ENCODE data around the gene SLC13A3.

Gene SLC13A3

DNA sequence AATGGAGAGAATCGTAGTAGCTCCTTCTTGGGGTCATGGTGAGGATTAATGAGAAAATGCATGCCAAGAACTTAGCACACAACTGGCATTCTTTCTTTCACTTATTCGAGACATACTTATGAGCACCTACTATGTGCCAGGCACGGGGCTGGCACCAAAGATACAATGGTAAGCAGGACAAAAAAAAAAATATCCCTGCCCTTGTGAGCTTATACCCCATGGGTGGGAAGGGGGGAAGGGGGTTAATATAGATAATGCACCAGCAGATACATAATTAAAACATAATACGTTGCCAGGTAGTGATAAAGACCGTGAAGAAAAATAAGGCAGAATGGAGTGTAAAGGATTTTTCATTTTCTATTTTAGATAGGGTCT lies 8.3 kb downstream of the SLC13A3 start:
- Histone ChIP-seq H3K9me3 (ENCODE audit: low read length) (no peaks in the 10 kb centered on the region), H3K79me2 (ENCODE audit: insufficient read depth, low read length) (no peaks in the 10 kb centered on the region), H3K9ac (ENCODE audit: low read length) (no peak overlapping the region), H3K9me2 (ENCODE audit: low read depth, low read length) (no peaks in the 10 kb centered on the region), H3K4me2 (ENCODE audit: low read length) (no peak overlapping the region), H2AFZ (ENCODE audit: low read length) (no peak overlapping the region), H3K4me1 (ENCODE audit: insufficient read depth, low read length, severe bottlenecking) (no peaks in the 10 kb centered on the region), H3K27ac (ENCODE audit: low read depth, low read length, poor library complexity, severe bottlenecking) (no peak overlapping the region), H3K27me3 (ENCODE audit: insufficient read depth, low read length) (0 out of 2 replicates have a peak, but pooled peaks cover 6% of the 10 kb centered on the region), H3F3A (ENCODE audit: insufficient read depth, low read length) (no peaks in the 10 kb centered on the region), H3K36me3 (ENCODE audit: insufficient read depth, low read length) (no peaks in the 10 kb centered on the region), H3K4me3 (ENCODE audit: low read depth, low read length, poor library complexity, severe bottlenecking) (no peak overlapping the region), H4K20me1 (ENCODE audit: insufficient read depth, low read length) (no peaks in the 10 kb centered on the region)
- TF ChIP-seq, protein P1, sequence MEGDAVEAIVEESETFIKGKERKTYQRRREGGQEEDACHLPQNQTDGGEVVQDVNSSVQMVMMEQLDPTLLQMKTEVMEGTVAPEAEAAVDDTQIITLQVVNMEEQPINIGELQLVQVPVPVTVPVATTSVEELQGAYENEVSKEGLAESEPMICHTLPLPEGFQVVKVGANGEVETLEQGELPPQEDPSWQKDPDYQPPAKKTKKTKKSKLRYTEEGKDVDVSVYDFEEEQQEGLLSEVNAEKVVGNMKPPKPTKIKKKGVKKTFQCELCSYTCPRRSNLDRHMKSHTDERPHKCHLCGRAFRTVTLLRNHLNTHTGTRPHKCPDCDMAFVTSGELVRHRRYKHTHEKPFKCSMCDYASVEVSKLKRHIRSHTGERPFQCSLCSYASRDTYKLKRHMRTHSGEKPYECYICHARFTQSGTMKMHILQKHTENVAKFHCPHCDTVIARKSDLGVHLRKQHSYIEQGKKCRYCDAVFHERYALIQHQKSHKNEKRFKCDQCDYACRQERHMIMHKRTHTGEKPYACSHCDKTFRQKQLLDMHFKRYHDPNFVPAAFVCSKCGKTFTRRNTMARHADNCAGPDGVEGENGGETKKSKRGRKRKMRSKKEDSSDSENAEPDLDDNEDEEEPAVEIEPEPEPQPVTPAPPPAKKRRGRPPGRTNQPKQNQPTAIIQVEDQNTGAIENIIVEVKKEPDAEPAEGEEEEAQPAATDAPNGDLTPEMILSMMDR (IDR thresholded peaks at IDR 0.05; ENCODE audit: low read length): no peak
- TF ChIP-seq EZH2 (IDR thresholded peaks at IDR 0.05; ENCODE audit: borderline replicate concordance, low read length): no peak

GRCh38 chr20:46642265-46642968 lies 8.8 kb downstream of the SLC13A3 start:
- Histone ChIP-seq H3K27me3 (ENCODE audit: insufficient read depth, low read length) (0 out of 2 replicates have a peak, but pooled peaks cover 10% of the 10 kb centered on the region), H3K4me1 (ENCODE audit: insufficient read depth, low read length, severe bottlenecking) (no peaks in the 10 kb centered on the region), H4K20me1 (ENCODE audit: insufficient read depth, low read length) (no peaks in the 10 kb centered on the region), H3K9me3 (ENCODE audit: low read length) (no peaks in the 10 kb centered on the region), H3K36me3 (ENCODE audit: insufficient read depth, low read length) (no peaks in the 10 kb centered on the region), H3F3A (ENCODE audit: insufficient read depth, low read length) (no peaks in the 10 kb centered on the region), H3K27ac (ENCODE audit: low read depth, low read length, poor library complexity, severe bottlenecking) (no peak overlapping the region), H3K4me3 (ENCODE audit: low read depth, low read length, poor library complexity, severe bottlenecking) (no peak overlapping the region), H3K9me2 (ENCODE audit: low read depth, low read length) (no peaks in the 10 kb centered on the region), H2AFZ (ENCODE audit: low read length) (no peak overlapping the region), H3K79me2 (ENCODE audit: insufficient read depth, low read length) (no peaks in the 10 kb centered on the region), H3K4me2 (ENCODE audit: low read length) (no peak overlapping the region), H3K9ac (ENCODE audit: low read length) (no peak overlapping the region)
- TF ChIP-seq EZH2 (IDR thresholded peaks at IDR 0.05; ENCODE audit: borderline replicate concordance, low read length): no peak
- TF ChIP-seq, protein P1 (IDR thresholded peaks at IDR 0.05; ENCODE audit: low read length): no peak

DNA sequence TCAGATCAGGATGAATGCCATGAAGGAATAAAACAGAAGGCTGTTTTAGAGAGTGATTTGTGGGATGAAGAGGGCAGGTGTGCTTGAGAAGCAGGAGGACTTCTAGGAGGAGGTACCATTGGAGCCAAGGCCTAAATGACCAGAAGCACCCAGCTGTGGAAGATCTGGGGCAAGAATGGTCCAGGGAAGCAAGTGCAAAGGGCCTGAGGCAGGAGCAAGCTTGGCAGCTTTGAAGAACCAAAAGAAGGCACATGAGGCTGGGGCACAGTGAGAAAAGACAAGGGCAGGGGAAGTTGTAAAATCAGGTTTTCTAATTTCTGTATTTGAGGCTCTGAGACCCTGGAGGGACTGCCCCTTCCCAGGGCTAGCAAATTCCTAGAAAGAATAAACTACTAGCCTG lies 9.8 kb downstream of the SLC13A3 start:
- TF ChIP-seq EZH2 (IDR thresholded peaks at IDR 0.05; ENCODE audit: borderline replicate concordance, low read length): no peak
- TF ChIP-seq, protein P1 (IDR thresholded peaks at IDR 0.05; ENCODE audit: low read length): no peak
- no peaks in the 10 kb centered on the region for H3K4me1 ChIP-seq (ENCODE audit: insufficient read depth, low read length, severe bottlenecking)
- no peaks in the 10 kb centered on the region for H4K20me1 ChIP-seq (ENCODE audit: insufficient read depth, low read length)
- H3K27me3 ChIP-seq (ENCODE audit: insufficient read depth, low read length): 0 out of 2 replicates have a peak, but pooled peaks cover 10% of the 10 kb centered on the region
- no peak overlapping the region for H3K27ac ChIP-seq (ENCODE audit: low read depth, low read length, poor library complexity, severe bottlenecking)
- no peaks in the 10 kb centered on the region for H3K9me3 ChIP-seq (ENCODE audit: low read length)
- H3K4me3 ChIP-seq (ENCODE audit: low read depth, low read length, poor library complexity, severe bottlenecking): no peak overlapping the region
- H2AFZ ChIP-seq (ENCODE audit: low read length): no peak overlapping the region
- H3K9ac ChIP-seq (ENCODE audit: low read length): no peak overlapping the region
- H3K36me3 ChIP-seq (ENCODE audit: insufficient read depth, low read length): no peaks in the 10 kb centered on the region
- H3K9me2 ChIP-seq (ENCODE audit: low read depth, low read length): no peaks in the 10 kb centered on the region
- H3F3A ChIP-seq (ENCODE audit: insufficient read depth, low read length): no peaks in the 10 kb centered on the region
- H3K79me2 ChIP-seq (ENCODE audit: insufficient read depth, low read length): no peaks in the 10 kb centered on the region
- no peak overlapping the region for H3K4me2 ChIP-seq (ENCODE audit: low read length)

All from OCI-LY1 (cell line).